ENCODE measurements around the gene ANKS1B.

DNA sequence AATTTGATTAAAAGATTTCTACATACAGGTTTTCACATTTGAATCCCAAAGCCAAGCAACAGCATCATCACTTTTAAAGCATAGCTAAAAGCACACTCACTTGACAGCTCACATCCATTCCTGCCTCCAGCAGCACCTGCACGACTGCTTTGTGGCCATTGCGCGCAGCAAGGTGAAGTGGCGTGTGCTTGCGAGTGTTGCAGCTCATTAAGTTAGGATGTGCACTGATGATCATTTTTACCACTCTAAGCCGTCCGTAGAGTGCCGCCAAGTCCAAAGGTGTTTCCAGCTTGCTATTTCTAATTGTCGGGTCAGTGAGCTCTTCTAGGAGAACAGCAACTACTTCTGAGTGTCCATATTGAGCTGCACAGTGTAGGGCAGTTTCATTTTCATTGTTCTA lies 178.4 kb downstream of the ANKS1B start:
- TF ChIP-seq FOXM1 (IDR thresholded peaks at IDR 0.05; ENCODE audit: borderline replicate concordance, low read depth), result no peak
- no peak for TF ChIP-seq RAD21 (IDR thresholded peaks at IDR 0.05; ENCODE audit: low read depth)
- TF ChIP-seq, protein P1, sequence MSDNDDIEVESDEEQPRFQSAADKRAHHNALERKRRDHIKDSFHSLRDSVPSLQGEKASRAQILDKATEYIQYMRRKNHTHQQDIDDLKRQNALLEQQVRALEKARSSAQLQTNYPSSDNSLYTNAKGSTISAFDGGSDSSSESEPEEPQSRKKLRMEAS (IDR thresholded peaks at IDR 0.05), result no peak
- no peak for TF ChIP-seq CREB1 (IDR thresholded peaks at IDR 0.05; ENCODE audit: low read depth)
- no peak for TF ChIP-seq EP300 (IDR thresholded peaks at IDR 0.05; ENCODE audit: borderline replicate concordance)
- TF ChIP-seq YY1 (IDR thresholded peaks at IDR 0.05; ENCODE audit: low read depth), result no peak
